ENCODE results near the gene GPRC5A.
"Not testable (repeated sequence)": the region's sequence is repeated elsewhere in the genome, so short reads cannot be mapped to it uniquely, and the experiment has no call there.

The GPRC5A gene

GRCh38 chr12:12891080-12891880 is at the start of gene GPRC5A:
Gene GPRC5A (plus strand): TSS chr12:12891562. CDS start chr12:12908250, 16,688 bp downstream.
- H3K4me3 ChIP-seq (ENCODE audit: low read depth, low read length): peak within 1 kb of the TSS; percentile 62

- H3K4me3 ChIP-seq (ENCODE audit: low read depth, low read length): no peak overlapping the region
Observed at GRCh38 chr12:12845794-12846243, 45.5 kb upstream of the GPRC5A start.

- not testable (repeated sequence) for H3K4me3 ChIP-seq (ENCODE audit: low read depth, low read length)
Observed at GRCh38 chr12:12846780-12847179, 44.6 kb upstream of the GPRC5A start.

- H3K4me3 ChIP-seq (ENCODE audit: low read depth, low read length): no peak overlapping the region
Observed at GRCh38 chr12:12853435-12853834, 37.9 kb upstream of the GPRC5A start.

GRCh38 chr12:12859690-12860089 is 31.7 kb upstream of the GPRC5A start:
- no peak overlapping the region for H3K4me3 ChIP-seq (ENCODE audit: low read depth, low read length)

- no peak overlapping the region for H3K4me3 ChIP-seq (ENCODE audit: low read depth, low read length)
Observed at GRCh38 chr12:12864243-12864642, 27.1 kb upstream of the GPRC5A start.

- H3K4me3 ChIP-seq (ENCODE audit: low read depth, low read length): no peak overlapping the region
Observed at GRCh38 chr12:12868477-12869235, 22.7 kb upstream of the GPRC5A start.

GRCh38 chr12:12870465-12870864 is 20.9 kb upstream of the GPRC5A start:
- no peak overlapping the region for H3K4me3 ChIP-seq (ENCODE audit: low read depth, low read length)

GRCh38 chr12:12871587-12872138 is 19.7 kb upstream of the GPRC5A start:
- H3K4me3 ChIP-seq (ENCODE audit: low read depth, low read length): no peak overlapping the region

- H3K4me3 ChIP-seq (ENCODE audit: low read depth, low read length): no peak overlapping the region
Observed at GRCh38 chr12:12872139-12872933, 19.0 kb upstream of the GPRC5A start.

- no peak overlapping the region for H3K4me3 ChIP-seq (ENCODE audit: low read depth, low read length)
Observed at GRCh38 chr12:12872934-12873275, 18.5 kb upstream of the GPRC5A start.

- H3K4me3 ChIP-seq (ENCODE audit: low read depth, low read length): no peak overlapping the region
Observed at GRCh38 chr12:12874029-12874428, 17.3 kb upstream of the GPRC5A start.

- H3K4me3 ChIP-seq (ENCODE audit: low read depth, low read length): not testable (repeated sequence)
Observed at GRCh38 chr12:12875301-12875700, 16.1 kb upstream of the GPRC5A start.

- no peak overlapping the region for H3K4me3 ChIP-seq (ENCODE audit: low read depth, low read length)
Observed at GRCh38 chr12:12877153-12877768, 14.1 kb upstream of the GPRC5A start.

GRCh38 chr12:12877781-12878455 is 13.4 kb upstream of the GPRC5A start:
- H3K4me3 ChIP-seq (ENCODE audit: low read depth, low read length): no peak overlapping the region

- no peak overlapping the region for H3K4me3 ChIP-seq (ENCODE audit: low read depth, low read length)
Observed at GRCh38 chr12:12880537-12880936, 10.8 kb upstream of the GPRC5A start.

- no peak overlapping the region for H3K4me3 ChIP-seq (ENCODE audit: low read depth, low read length)
Observed at GRCh38 chr12:12881151-12881909, 10.0 kb upstream of the GPRC5A start.

GRCh38 chr12:12882288-12882687 is 9.1 kb upstream of the GPRC5A start:
- no peak overlapping the region for H3K4me3 ChIP-seq (ENCODE audit: low read depth, low read length)

- H3K4me3 ChIP-seq (ENCODE audit: low read depth, low read length): no peak overlapping the region
Observed at GRCh38 chr12:12883369-12884001, 7.9 kb upstream of the GPRC5A start.
